Measurements from ENCODE around the gene SLC22A23. TPM values are rescaled to one million over a fixed set of nuclear protein-coding genes. Genes with fewer than 3 reads are reported as not detected.

SLC22A23 gene
- total RNA-seq: 1.9 and 3.8 TPM in 2 replicates

GRCh38 chr6:3456898-3457709 lies at the start of gene SLC22A23:
SLC22A23 (minus strand) TSS chr6:3457050; CDS start chr6:3456559, 491 bp downstream.

GRCh38 chr6:3258720-3259490 lies 197.9 kb downstream of the SLC22A23 start, which contains the start of gene PSMG4:
PSMG4 (plus strand) TSS chr6:3258947; CDS start chr6:3259023, 76 bp downstream.

GRCh38 chr6:3227363-3228045 lies 229.3 kb downstream of the SLC22A23 start, which contains the start of gene TUBB2B:
TUBB2B (minus strand) TSS chr6:3227653; CDS start chr6:3227543, 110 bp downstream.

Other genes with a start within 250 kb of the SLC22A23 start
- gene TUBB2B, start 229.4 kb downstream of the SLC22A23 start, total RNA-seq: 3.6 and 5.2 TPM in 2 replicates
- 34.0 and 58.5 TPM in 2 replicates for gene PSMG4, start 198.1 kb downstream of the SLC22A23 start, total RNA-seq